Tibial nerve (tissue), 3 donors: Measurements from ENCODE around the gene RARG.
"Not testable (repeated sequence)": the region's sequence is repeated elsewhere in the genome, so short reads cannot be mapped to it uniquely, and the experiment has no call there.

Experiments used
- CTCF ChIP-seq, 5 experiments: fragments of 200-600 bp in 3 of 5; fragments of 450-650 bp in 2 of 5; sonication (generic) in 3 of 5; IDR thresholded peaks; one replicate each; pipeline ENCODE4 v1.5.1; 2016 to 2019; ENCODE audit warnings: antibody characterized with exemption in 5 of 5, mild to moderate bottlenecking in 3 of 5, moderate library complexity in 2 of 5
- POLR2A ChIP-seq, 2 donors: fragments of 450-650 bp; IDR thresholded peaks; one replicate each; pipeline ENCODE4 v1.6.1; 2017; ENCODE audit warnings: antibody characterized with exemption in 2 of 2, mild to moderate bottlenecking in 2 of 2, moderate library complexity in 2 of 2

GRCh38 chr12:53202316-53202715 is 29.7 kb downstream of the RARG start:
- TF ChIP-seq CTCF, POLR2A (IDR thresholded peaks at IDR 0.05): not testable (repeated sequence)
